ENCODE results near the gene CPNE1. TPM values are rescaled to one million over a fixed set of nuclear protein-coding genes. Genes with fewer than 3 reads are reported as not detected.

The CPNE1 gene
- total RNA-seq, 4 donors from 2014 or later, result 51.8 to 172 (median 122) TPM

- intact Hi-C loops (cut with DNase I; ENCODE audit: low total_unique reads), result no loop called here
- 4 to 6% methylated on average over 44 to 47 of the region's 57 CpGs for WGBS, 2 donors
Observed at GRCh38 chr20:35616465-35617396, 48.0 kb downstream of the CPNE1 start.

GRCh38 chr20:35615667-35616464 is 48.8 kb downstream of the CPNE1 start, which contains the start of gene SPAG4:
Gene SPAG4, plus strand, starts transcription at chr20:35615829. Its CDS starts 175 bp downstream, at chr20:35616004.
- DNase-seq (ENCODE audit: low spot score in 2 of 2), result peak; percentile 99 to 100
- intact Hi-C loops (cut with DNase I; ENCODE audit: low total_unique reads), result no loop called here
- TF ChIP-seq POLR2A (IDR thresholded peaks at IDR 0.05), result no peak
- 0 to 1% methylated on average over 39 to 47 of the region's 68 CpGs for WGBS, 2 donors
- H3K4me3 ChIP-seq (ENCODE audit: low read depth, poor library complexity, severe bottlenecking), result peak within 1 kb of the TSS; percentile 30

More at GRCh38 chr20:35616465-35617396, 48.0 kb downstream of the CPNE1 start:
- no peak for TF ChIP-seq POLR2A (IDR thresholded peaks at IDR 0.05)
- no peak for TF ChIP-seq CTCF (IDR thresholded peaks at IDR 0.05)
- peak overlapping the region; percentile 27 for H3K4me3 ChIP-seq (ENCODE audit: low read depth, poor library complexity, severe bottlenecking)
- DNase-seq (ENCODE audit: low spot score in 2 of 2), result peak; percentile 82 to 97

DNA sequence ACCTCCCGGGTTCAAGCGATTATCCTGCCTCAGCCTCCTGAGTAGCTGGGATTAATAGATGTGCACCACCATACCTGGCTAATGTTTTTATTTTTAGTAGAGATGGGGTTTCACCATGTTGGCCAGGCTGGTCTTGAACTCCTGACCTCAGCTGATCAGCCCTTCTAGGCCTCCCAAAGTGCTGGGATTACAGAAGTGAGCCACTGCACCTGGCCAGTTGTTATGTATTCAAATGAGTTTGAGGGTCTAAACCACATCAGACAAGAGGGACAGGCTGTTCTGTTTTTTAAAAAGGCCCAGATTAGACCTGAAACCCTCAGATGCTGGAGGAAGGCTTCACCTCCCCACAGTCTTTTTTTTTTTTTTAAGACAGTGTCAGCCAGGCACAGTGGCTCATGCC is 53.2 kb downstream of the CPNE1 start:
- no peak for DNase-seq (ENCODE audit: low spot score in 2 of 2)
- H3K4me3 ChIP-seq (ENCODE audit: low read depth, poor library complexity, severe bottlenecking), result no peak overlapping the region
- intact Hi-C loops (cut with DNase I; ENCODE audit: low total_unique reads), result no loop called here
- 81 to 96% methylated on average over 2 of the region's 2 CpGs for WGBS, 2 donors
- TF ChIP-seq CTCF (IDR thresholded peaks at IDR 0.05) (no peak), POLR2A (IDR thresholded peaks at IDR 0.05) (no peak)

DNA sequence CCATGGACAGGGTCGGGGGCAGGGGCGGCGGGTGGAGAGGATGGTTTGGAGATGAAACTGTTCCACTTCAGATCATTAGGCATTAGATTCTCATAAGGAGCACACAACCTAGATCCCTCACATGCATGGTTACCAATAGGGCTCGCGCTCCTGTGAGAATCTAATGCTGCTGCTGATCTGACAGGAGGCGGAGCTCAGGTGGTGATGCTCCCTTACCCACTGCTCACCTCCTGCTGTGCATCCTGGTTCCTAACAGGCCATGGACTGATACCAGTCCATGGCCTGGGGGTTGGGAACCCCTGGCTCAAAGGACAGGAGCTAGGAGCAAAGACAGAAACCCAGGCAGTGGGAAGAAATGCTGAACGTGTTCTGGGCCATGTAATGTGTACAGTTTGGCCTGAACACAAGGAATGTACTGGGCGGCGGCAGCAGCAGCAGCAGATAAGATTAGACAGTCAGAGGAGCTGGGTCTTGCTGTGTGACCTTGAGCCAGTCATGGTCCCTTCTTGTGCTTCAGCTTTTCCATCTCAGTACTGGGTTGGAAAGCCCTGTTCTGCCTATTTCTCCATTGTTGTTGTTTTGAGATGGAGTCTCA is 53.8 kb downstream of the CPNE1 start:
- 86 to 92% methylated on average over 9 of the region's 9 CpGs for WGBS, 2 donors
- TF ChIP-seq CTCF (IDR thresholded peaks at IDR 0.05), result no peak
- TF ChIP-seq POLR2A (IDR thresholded peaks at IDR 0.05), result no peak
- intact Hi-C loops (cut with DNase I; ENCODE audit: low total_unique reads), result no loop called here
- DNase-seq (ENCODE audit: low spot score in 2 of 2), result no peak
- H3K4me3 ChIP-seq (ENCODE audit: low read depth, poor library complexity, severe bottlenecking), result no peak overlapping the region

DNA sequence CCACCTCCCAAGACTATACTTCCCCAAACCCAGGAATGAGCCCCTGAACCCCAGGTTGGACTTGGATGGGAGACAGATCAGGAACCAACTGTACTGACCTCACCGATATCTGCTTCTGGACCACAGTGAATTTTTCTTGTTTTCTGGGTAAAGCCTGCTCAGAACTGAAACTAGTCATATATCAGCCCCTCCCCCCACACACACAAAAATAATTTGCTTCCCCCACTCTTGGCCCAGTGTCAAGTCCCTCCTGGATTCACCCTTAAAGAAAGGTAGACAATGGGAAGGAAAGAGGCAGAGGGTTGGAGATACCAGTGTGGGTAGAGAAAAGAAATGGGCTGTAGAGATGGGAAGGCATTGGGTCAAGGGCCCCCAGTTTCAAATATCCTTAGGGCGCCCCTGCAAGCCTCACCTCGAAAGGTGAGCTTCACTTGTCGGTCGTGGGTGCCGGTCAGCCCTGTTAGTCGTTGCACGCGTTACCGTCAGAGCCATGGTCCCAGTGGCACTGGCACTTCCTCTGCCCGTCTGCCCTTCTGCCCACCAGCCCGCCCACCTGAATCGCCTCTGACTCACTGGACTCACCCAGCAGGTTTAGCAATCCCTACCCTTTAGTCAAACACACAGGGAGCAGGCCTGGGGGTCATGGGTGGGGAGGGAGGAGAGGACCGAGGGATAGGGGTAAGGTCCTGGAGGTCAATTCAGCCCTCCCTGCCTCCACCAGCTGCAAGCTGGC is 57.5 kb downstream of the CPNE1 start:
- no peak for DNase-seq (ENCODE audit: low spot score in 2 of 2)
- WGBS, 2 donors, result 81 to 82% methylated on average over 14 of the region's 14 CpGs
- intact Hi-C loops (cut with DNase I; ENCODE audit: low total_unique reads), result no loop called here

More for the DNA sequence above, 57.5 kb downstream of the CPNE1 start:
- TF ChIP-seq CTCF (IDR thresholded peaks at IDR 0.05) (no peak), POLR2A (IDR thresholded peaks at IDR 0.05) (no peak)
- no peak overlapping the region for H3K4me3 ChIP-seq (ENCODE audit: low read depth, poor library complexity, severe bottlenecking)

Measured in lower leg skin (tissue), 4 donors.